Measurements from ENCODE around the gene ACBD6. TPM values are rescaled to one million over a fixed set of nuclear protein-coding genes. Genes with fewer than 3 reads are reported as not detected.

Gene ACBD6
- total RNA-seq, 1 donor from 2014 or later = 34.4 TPM

- Histone ChIP-seq H3K4me3 (no peak overlapping the region), H3K9me3 (no peaks in the 10 kb centered on the region), H3K36me3 (no peaks in the 10 kb centered on the region), H3K27ac (no peak overlapping the region), H3K27me3 (no peaks in the 10 kb centered on the region), H3K4me1 (no peaks in the 10 kb centered on the region)
- DNase-seq (ENCODE audit: extremely low spot score in 2 of 2) = no peak
- intact Hi-C loops (cut with DNase I) = no loop called here
- no peak for TF ChIP-seq POLR2AphosphoS5 (IDR thresholded peaks at IDR 0.05; ENCODE audit: insufficient read depth in 1 of 2, low read depth in 1 of 2)
- TF ChIP-seq CTCF (IDR thresholded peaks at IDR 0.05) = no peak
- TF ChIP-seq POLR2A (IDR thresholded peaks at IDR 0.05) = no peak
These were observed 254.2 kb downstream of the ACBD6 start for GRCh38 chr1:180248176-180248575.

- no peaks in the 10 kb centered on the region for H3K27me3 ChIP-seq
- no peak overlapping the region for H3K4me3 ChIP-seq
- H3K27ac ChIP-seq = no peak overlapping the region
- intact Hi-C loops (cut with DNase I) = no loop called here
- TF ChIP-seq CTCF (IDR thresholded peaks at IDR 0.05) (no peak), POLR2A (IDR thresholded peaks at IDR 0.05) (no peak), POLR2AphosphoS5 (IDR thresholded peaks at IDR 0.05; ENCODE audit: insufficient read depth in 1 of 2, low read depth in 1 of 2) (no peak)
- H3K4me1 ChIP-seq = no peaks in the 10 kb centered on the region
- H3K9me3 ChIP-seq = no peaks in the 10 kb centered on the region
- no peak for DNase-seq (ENCODE audit: extremely low spot score in 2 of 2)
- H3K36me3 ChIP-seq = no peaks in the 10 kb centered on the region
These were observed 254.8 kb downstream of the ACBD6 start for GRCh38 chr1:180247580-180247979.

- Histone ChIP-seq H3K27ac (no peak overlapping the region), H3K36me3 (no peaks in the 10 kb centered on the region), H3K4me1 (no peaks in the 10 kb centered on the region), H3K27me3 (no peaks in the 10 kb centered on the region), H3K4me3 (no peak overlapping the region), H3K9me3 (no peaks in the 10 kb centered on the region)
- DNase-seq (ENCODE audit: extremely low spot score in 2 of 2) = no peak
- intact Hi-C loops (cut with DNase I) = no loop called here
- no peak for TF ChIP-seq CTCF (IDR thresholded peaks at IDR 0.05)
- TF ChIP-seq POLR2A (IDR thresholded peaks at IDR 0.05) = no peak
- TF ChIP-seq POLR2AphosphoS5 (IDR thresholded peaks at IDR 0.05; ENCODE audit: insufficient read depth in 1 of 2, low read depth in 1 of 2) = no peak
These were observed 255.3 kb downstream of the ACBD6 start for GRCh38 chr1:180247061-180247460.

GRCh38 chr1:180246579-180246978, 255.8 kb downstream of the ACBD6 start:
- intact Hi-C loops (cut with DNase I) = no loop called here
- Histone ChIP-seq H3K27me3 (no peaks in the 10 kb centered on the region), H3K4me3 (no peak overlapping the region), H3K9me3 (no peaks in the 10 kb centered on the region), H3K4me1 (no peaks in the 10 kb centered on the region), H3K36me3 (no peaks in the 10 kb centered on the region), H3K27ac (no peak overlapping the region)
- no peak for TF ChIP-seq POLR2A (IDR thresholded peaks at IDR 0.05)
- no peak for TF ChIP-seq CTCF (IDR thresholded peaks at IDR 0.05)
- TF ChIP-seq POLR2AphosphoS5 (IDR thresholded peaks at IDR 0.05; ENCODE audit: insufficient read depth in 1 of 2, low read depth in 1 of 2) = no peak
- DNase-seq (ENCODE audit: extremely low spot score in 2 of 2) = no peak

GRCh38 chr1:180244840-180245239, 257.5 kb downstream of the ACBD6 start:
- Histone ChIP-seq H3K36me3 (no peaks in the 10 kb centered on the region), H3K27ac (no peak overlapping the region), H3K9me3 (no peaks in the 10 kb centered on the region), H3K4me1 (no peaks in the 10 kb centered on the region), H3K27me3 (no peaks in the 10 kb centered on the region), H3K4me3 (no peak overlapping the region)
- intact Hi-C loops (cut with DNase I) = no loop called here
- DNase-seq (ENCODE audit: extremely low spot score in 2 of 2) = no peak
- TF ChIP-seq POLR2A (IDR thresholded peaks at IDR 0.05) (no peak), CTCF (IDR thresholded peaks at IDR 0.05) (no peak), POLR2AphosphoS5 (IDR thresholded peaks at IDR 0.05; ENCODE audit: insufficient read depth in 1 of 2, low read depth in 1 of 2) (no peak)

All from vagina (tissue), 2 donors.